Hematopoietic multipotent progenitor cell (in vitro differentiated cells): Measurements from ENCODE around the gene KLK8. TPM values are rescaled to one million over a fixed set of nuclear protein-coding genes. Genes with fewer than 3 reads are reported as not detected.

Experiments used
- DNase-seq, 3 donors: peaks; one replicate each; pipeline ENCODE4 v3.0.0-alpha.2; 2011 to 2015; ENCODE audit warnings: low read depth in 2 of 3, low spot score in 2 of 3
- total RNA-seq: library from RNA; depleted of rRNA; stranded (reverse); fragments of >200 nt; gene quantifications from one replicate; pipeline ENCODE4 v1.2.3, GENCODE V29; 2012

KLK8 gene, protein sequence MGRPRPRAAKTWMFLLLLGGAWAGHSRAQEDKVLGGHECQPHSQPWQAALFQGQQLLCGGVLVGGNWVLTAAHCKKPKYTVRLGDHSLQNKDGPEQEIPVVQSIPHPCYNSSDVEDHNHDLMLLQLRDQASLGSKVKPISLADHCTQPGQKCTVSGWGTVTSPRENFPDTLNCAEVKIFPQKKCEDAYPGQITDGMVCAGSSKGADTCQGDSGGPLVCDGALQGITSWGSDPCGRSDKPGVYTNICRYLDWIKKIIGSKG
- not detected for total RNA-seq

DNA sequence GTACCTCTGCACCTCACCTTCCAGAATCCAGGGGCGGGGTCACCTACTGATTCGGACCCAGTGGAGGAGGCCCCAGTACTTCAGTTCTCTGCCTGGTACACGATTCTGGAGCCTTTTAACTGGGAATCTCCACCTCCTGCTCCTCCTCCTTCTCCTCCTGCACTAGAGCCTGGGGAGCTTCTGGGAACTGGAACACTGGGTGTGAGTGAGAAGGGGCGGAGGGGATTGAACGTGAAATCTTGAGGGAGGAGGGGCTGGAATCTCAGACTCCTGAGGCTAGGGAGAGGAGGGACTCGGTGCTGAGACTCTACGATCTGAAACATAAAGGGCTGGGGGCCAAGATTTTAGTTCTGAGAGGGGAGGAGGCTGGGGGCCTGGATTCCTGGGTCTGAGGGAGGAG is at the start of gene KLK8:
Gene KLK8 (minus strand): TSS at position 90 of the 400 bp plus-strand sequence. CDS start 437 bp downstream, outside the sequence.
- no peak for DNase-seq

DNA sequence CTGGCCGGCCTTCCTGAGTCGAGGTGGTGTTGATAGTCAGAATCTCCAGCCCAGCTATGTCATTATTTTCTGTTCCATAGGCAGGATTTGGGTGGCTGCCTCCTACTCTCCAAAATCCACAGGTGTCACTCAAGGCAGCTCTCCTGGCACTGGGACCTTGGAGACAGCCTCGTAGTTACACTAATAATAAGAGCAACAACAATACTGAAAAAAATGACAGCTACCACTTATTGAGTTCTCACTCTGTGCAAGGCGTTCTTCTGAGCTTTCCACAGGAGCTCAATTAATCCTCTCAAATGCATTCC is 45.6 kb upstream of the KLK8 start:
- no peak for DNase-seq

DNA sequence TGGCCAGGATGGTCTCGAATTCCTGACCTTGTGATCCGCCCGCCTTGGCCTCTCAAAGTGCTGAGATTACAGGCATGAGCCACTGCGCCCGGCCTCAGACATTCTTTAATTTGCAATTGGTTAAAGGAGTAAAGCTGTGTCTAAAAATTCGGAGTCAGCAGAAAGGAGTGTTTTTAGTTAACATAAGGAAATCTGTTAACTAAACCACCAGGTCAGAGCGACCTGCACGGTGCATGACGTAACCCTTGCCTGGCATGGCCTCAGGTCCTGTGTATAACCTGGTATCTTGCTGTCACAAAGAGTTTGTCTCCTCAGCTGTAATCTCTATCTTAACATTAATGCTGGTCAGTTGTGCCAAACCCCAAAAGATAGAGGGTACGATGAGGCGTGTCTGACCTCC is 42.9 kb upstream of the KLK8 start:
- DNase-seq, result no peak

DNA sequence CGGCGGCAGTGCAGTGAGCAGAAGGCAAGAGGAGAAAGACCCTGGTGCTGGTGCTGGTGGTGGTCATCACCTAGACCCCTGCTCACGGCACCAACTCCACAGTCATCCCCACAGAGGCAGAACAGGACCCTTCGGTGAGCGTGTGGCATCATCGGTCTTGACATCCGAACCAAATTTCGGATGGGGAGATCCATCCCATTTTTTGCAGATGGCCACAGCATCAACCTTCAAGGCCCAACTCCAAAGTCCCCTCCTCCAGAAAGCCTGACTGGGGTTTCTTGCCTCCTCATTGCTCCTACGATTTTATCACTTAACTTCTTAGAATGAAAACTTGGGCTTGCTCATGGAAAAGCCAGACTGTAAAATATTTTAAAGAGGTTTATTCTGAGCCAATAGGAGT is 42.1 kb upstream of the KLK8 start:
- DNase-seq, result no peak

DNA sequence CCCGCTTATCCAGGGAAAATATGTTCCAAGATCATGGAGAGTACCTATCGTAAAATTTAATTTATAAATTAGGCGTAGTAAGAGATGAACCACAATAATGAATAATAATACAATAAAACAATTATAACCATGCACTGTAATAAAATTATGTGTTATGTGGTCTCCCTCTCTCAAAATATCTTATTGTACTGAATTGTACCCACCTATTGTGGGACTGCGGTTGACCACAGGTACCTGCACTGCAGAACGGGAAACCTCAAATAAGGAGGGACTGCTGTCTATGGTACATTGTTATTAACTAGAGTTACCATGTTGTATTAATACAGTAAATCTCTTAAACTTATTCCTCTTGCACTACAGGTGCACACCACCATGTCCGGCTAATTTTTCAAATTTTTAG is 38.7 kb upstream of the KLK8 start:
- no peak for DNase-seq

DNA sequence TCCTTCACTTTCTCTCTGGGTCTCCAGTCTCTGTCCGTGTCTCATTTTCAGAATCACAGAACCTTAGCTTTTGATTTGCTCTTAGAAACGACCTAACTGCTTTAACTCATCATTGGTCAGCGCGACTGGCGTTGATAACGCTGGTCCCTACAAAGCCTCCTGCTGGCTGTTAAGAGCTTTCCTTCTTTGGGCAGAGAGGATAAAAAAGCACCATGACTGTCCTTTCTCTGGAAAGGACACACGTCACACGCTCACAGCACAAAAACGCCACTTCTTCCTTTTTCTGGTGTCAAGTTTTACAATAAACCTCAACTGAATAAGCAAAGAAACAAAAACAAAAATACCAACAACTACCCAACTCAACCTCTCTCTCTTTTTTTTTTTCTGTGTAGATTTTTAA is 35.1 kb upstream of the KLK8 start:
- DNase-seq, result no peak

DNA sequence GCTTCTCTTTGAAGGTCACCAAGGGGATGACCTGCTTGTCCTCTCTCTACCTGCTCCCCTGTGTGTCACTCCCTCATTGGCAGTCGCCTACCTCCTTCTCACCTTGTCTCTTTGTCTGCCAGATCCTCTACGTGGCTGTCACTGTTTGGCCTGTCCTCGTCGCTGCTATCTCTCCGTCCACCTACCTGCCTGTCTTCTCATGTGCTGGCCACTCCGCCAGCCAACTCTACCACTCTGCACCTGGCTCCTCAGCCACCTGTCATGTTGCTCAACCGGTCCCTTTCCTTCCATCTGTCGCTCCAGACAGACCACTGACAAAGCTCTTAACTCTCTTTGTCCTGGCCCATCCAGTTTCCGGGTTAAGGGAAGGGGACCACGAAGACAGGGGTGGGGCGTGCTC is 33.3 kb upstream of the KLK8 start, which contains the start of gene KLK12:
Gene KLK12 (minus strand): TSS at position 299 of the 400 bp plus-strand sequence. CDS start 381 bp downstream, outside the sequence.
- DNase-seq, result no peak

DNA sequence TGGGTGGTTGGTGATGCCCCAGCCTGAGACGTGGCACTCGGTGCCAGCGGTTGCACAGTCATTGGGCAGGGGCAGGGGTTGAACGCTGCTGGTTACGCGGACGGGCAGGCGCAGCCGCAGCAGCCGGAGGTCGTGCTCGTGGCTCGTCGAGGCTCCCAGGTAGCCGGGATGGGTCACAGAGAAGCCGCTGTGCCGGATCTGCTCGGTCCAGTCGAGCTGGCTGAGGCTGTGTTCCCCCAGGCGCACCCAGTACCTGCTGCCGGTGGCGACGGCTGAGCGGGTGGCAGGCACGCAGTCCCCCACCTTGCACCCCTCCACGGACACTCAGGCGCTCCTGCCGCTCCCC is 30.4 kb upstream of the KLK8 start:
- DNase-seq, result no peak

DNA sequence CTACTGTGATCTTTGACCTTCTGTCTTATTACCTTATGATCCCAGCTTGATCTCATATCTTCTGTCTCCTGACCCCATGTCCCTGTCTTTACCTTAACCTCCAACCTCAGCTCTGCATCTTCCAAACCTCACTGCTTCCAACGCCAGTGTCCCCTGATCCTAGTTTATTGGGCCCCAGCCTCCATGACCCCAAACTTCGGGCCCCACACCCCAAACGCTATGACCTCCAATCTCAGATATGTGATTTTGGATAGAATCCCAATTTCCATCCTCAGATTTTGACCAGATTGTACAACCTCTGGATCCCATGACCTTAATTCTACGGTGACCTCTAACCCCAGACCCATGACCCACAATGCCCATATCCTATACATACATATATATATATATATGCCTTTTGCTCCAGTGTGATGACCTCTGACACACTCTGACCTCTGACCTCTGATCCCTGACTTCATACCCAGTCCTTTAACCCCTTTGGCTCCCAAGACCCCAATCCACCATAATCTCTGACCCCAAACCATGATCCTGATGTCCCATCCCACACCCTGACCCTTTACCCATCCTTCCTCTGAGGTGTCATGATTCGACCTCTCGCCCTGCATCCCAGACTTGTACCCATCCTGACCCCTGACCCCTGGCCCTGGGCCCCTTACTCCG is 29.9 kb upstream of the KLK8 start:
- no peak for DNase-seq

DNA sequence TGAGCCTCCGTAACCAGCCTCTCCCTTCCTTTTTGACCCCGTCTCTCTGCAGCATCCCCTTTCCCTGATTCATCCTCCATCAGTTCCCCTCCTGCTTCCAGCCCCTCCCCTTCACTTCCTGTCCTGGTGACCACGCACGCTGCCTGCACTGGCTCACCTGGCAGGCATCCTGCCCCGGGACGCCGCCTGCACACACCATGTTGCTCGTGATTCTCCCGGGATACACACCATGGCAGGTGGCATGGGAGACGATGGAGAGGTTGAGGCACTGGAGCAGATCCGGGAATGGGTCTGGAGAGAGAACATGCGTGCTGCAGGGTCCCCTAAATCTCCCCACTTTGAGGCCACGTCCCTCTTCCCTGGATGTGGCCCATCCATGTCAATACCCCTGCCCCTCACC is 29.2 kb upstream of the KLK8 start:
- DNase-seq, result no peak

DNA sequence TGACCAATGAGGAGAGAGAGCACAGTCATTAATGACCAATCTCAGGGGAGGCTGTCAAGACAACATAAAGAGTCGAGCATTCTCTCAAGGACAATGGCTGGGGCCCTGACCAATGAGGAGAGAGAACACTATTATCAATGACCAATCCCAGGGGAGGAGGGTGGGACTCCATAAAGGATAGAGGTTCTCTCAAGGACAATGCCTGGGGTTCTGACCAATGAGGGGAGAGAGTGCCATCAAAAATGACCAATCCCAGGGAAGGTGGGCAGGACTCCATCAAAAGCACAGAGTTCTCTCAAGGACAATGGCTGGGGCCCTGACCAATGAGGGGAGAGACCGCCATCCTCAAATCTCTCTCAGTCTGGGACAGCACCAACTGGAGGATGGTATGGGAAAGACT is 28.3 kb upstream of the KLK8 start:
- no peak for DNase-seq

DNA sequence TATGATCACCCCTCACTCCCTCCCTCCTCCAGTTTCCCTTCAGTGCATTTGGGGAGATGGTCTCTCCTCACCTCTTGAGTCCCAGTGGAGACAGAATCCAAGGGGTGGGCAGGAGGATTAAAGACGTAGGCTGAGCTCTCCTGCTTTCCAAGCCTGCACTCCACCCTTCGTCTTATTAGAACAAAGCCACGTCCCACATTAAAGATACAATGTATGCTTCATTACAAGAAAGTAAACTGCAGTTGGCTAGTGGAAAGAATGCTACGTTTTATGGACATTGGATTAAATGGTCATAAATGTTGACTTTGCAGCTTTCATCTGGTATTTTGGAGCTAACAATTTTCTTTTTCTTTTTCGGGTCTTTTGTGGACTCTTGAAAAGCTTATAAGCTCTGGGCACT is 26.5 kb upstream of the KLK8 start:
- no peak for DNase-seq

DNA sequence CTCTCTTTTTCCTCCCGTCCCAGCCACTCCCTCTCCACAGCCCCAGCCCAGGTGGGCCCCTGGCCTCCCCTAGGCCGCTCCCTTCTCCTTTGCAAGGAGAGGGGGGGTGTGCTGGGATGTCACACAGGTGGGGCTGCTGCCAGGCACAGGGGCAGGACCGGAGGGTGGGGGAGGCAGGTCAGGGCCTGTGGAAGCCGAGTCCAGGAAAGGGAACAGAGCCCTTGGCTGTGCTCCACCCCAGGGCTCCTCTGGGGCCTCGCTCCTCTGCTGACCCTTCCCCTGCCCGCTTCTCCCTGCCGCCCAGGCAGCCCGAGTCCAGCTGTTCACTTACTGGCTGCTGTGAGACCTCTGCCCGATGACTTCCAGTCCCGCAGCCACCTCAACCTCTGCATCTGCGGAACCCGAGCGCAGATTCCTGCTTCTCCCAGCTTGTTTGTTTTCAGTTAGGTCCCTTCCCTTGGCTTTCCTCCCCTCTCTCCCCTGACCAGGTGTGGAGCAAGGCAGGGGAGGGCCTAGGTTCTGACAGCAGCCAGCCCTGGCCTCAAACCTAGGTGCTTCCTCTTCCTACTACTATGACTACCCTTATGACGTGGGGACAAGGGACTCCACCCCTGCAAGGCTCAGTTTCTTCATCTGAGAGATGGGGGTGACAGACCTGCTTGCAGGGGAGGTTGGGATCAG is 25.9 kb upstream of the KLK8 start:
- no peak for DNase-seq

DNA sequence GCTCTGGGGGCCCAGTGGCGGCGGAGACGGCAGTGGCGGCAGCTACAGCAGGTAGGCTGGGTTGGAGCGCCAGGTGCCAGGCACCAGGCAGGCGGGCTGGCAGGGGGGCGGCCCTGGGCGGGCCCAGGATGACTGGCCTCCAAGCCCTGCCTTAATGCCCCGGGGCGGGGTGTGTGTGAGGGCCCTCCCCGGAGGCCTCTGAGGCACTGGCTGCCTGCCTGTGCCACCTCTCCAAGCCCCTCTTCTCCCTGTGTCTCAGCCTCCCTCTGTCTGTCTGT is 25.1 kb upstream of the KLK8 start, which contains the start of gene KLK11:
Gene KLK11 (minus strand): TSS at position 63 of the 278 bp plus-strand sequence. CDS start 985 bp downstream, outside the sequence.
- no peak for DNase-seq

DNA sequence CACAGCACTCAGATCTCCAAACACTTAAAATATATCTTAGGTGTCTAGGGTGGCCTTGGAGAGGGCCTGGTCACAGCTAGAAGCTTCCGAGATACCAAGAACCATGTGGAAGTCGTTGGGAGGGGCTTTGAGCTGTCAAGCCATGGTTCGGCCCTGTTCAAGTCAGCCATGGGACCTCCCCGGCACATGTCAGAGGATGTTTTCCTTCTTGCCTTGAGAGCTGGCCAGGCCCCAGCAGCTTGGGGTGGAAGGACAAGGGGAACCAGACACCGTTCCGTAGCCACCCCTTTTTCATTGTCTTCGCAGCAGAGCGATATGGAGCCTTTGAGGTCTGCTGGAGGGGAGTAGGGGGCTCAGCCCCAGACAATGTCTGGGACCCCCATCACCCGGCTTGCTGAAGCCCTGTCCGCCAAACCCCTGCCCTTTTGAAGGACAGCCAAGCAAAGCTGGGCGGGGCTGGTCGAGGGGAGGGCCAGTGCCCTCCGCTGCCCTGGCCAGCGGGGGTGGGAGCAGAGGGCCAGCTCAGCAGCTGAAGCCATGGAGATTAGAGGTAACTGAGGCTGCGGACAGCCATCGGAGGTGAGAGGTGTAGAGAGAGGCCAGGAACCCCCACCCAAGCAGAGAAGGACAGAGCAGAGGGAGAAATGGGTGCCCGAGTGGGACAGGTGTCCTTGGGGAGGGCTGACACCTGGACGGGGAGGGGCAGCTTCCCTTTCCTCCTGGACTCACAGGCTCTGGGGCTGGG is 24.6 kb upstream of the KLK8 start:
- no peak for DNase-seq

DNA sequence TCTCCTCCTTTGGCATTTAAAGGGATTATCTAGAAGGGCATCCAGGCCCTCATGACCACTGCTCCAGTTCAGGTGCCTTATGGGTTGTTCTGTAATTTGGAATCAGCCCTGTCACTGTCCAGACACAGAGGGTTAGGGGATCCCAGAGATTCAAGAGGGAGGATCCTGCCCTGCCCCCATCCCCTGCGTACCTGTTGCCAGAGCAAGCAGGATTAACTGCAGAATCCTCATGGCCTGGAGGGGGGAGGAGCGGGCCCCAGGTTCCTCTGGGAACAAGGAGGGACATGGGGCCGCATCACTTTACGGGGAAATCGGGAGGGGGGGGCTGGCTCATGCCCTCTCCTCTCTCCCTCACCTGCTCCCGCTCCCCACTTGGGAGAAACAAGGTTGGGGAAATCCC is 24.0 kb upstream of the KLK8 start:
- DNase-seq, result no peak

DNA sequence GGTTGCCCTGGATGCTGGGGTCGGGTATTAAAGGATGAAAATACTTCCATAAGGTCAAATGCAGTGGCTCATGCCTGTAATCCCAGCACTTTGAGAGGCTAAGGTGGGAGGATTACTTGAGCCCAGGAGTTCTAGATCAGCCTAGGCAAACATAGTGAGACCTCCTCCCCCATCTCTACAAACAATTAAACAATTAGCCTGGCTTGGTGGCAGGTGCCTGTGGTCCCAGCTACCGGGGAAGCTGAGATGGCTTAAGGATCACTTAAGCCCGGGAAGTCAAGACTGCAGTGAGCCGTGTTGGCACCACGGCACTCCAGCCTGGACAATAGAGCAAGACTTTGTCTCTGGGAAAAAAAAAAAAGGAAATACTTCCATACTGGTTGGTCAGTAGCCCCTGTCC is 23.5 kb upstream of the KLK8 start:
- no peak for DNase-seq

DNA sequence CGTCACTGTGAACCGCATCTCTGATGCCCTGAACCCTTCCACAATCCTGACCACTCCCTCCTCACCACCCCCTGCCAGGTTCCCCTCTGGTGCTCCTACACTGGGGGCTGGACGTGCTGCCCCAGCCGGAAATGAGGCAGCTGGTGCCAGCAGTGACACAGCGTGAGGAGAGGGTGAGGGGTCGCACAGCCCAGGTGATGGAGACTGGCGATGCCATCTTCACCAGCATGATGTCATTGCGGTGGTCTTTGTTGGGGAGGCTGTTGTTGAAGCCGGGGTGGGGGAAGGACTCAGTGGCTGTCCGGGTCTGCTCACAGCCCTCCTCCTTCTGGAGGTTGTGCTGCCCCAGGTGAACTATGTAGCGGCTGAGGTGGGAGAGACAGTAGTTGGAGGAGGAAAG is 22.5 kb upstream of the KLK8 start:
- no peak for DNase-seq

DNA sequence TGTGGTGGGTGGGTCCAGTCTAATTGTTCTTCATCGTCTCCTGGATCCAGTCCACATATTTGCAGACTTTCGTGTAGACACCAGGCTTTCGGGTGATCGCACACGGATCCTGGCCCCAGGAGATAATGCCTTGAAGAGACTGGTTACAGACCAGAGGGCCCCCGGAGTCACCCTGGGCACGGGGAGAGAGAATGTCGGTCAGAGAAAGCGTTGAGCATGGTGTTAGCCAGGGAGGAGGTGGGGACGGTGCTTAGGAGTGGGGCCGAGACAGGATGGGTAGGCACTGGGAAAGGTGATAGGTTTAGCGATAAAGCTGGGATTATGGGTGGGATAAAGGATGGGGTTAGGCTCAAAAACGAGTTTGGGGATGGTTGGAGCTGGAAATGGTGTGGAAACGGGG is 21.1 kb upstream of the KLK8 start:
- DNase-seq, result no peak

DNA sequence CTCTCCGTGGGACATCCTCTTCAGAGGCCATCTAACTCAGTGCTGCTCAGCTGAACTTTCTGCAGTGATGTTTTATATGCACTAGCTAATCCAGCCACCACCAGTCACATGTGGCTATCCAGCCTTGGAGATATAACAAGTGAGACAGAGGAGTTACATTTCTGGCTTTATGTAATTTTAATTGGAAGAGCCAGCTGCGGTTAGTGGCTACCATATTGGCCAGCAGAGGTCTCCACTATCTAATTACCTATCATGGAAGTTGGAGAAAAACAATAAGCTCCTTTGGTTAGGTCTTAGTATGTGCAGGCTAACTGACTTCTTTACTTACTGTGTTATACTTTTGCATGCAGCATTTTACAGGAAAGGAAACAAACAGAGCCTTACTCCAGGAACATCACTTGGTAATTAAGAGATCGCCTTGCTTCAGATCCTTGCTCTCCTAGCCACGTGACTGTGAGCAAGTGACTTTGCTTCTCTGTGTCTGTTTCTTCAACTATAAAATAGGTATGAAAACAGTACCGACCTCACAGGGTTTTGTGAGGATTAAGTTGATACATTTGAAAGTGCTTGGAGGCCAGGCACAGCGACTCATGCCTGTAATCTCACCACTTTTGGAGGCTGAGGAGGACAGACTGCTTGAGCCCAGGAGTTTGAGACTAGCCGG is 19.7 kb upstream of the KLK8 start:
- peak in 2 of 3 donors; percentile 39 to 73 for DNase-seq

DNA sequence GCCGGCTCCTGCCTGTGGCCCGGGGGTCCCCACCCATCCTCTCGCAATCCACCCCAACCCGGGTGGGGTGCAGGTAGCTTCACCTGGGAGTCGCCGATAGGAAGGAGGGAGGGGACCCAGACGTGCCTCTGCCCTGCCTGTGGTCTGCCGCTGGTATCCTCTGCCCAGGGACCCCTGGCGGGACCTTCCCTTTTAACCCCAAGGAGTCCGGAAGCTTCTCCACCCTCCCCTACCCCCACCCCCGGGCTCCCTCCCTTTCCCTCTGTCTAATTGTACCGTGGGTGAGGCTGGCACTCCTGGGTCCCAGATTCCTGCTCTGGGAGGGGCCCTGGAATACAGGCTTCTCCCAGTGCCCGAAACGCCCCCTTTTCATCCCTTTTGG is 18.1 kb upstream of the KLK8 start, which contains the start of gene KLK10:
Gene KLK10 (minus strand): TSS at position 166 of the 382 bp plus-strand sequence. CDS start 579 bp downstream, outside the sequence.
- no peak for DNase-seq
